Measurements from ENCODE around the gene TAF13. TPM values are rescaled to one million over a fixed set of nuclear protein-coding genes. Genes with fewer than 3 reads are reported as not detected.
"Not testable (repeated sequence)": the region's sequence is repeated elsewhere in the genome, so short reads cannot be mapped to it uniquely, and the experiment has no call there.

TAF13 gene
- total RNA-seq, 1 experiment from 2014 or later = 20.6 TPM

DNA sequence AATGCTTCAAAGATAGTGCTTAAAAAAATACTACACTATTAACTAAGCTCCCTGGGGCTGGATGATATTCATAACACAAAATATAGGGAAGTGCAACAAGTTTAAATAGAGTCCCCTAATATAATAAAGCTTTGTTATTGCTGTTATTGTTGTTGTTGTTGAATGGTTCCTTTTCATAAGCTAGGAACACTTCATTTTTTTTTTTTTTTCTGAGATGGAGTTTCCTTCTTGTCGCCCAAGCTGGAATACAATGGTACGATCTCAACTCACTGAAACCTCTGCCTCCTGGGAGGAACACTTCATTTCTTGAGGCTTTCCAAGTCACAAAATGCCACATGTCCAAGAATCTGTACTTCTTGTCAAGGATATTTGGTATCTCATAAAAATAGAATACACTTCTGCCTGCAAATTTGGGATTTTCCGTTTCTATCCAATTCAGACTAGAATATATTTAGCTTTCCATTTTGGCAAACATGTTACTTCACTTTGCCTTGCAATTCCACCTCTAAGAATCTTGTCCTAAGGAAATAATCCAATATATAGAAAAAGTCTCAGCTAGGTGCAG, 55.0 kb downstream of the TAF13 start:
- no peaks in the 10 kb centered on the region for H3K36me3 Mint-ChIP-seq (ENCODE audit: insufficient read depth, unreplicated experiment)
- no peak for DNase-seq
- no peaks in the 10 kb centered on the region for H3K4me1 Mint-ChIP-seq (ENCODE audit: low read depth, unreplicated experiment)
- H3K9me3 Mint-ChIP-seq (ENCODE audit: low read depth, unreplicated experiment) = peaks cover 5% of the 10 kb centered on the region
- BruUV-seq (replicated peaks) = no TSS peak
- no peak overlapping the region for H3K4me3 Mint-ChIP-seq (ENCODE audit: low read depth, unreplicated experiment)
- no peak overlapping the region for H3K27ac Mint-ChIP-seq (ENCODE audit: unreplicated experiment)
- no peak for TF ChIP-seq CTCF (IDR thresholded peaks at IDR 0.05; ENCODE audit: unreplicated experiment)
- intact Hi-C loops (cut with micrococcal nuclease; ENCODE audit: unreplicated experiment) = no loop called here
- H3K27me3 Mint-ChIP-seq (ENCODE audit: unreplicated experiment) = no peaks in the 10 kb centered on the region
- CTCF ChIA-PET = interaction anchor here (0.7 kb wide), 2 partner anchors 92 to 454 kb away, joined by 5 to 7 read pairs; no protein-coding TSS in a partner anchor

DNA sequence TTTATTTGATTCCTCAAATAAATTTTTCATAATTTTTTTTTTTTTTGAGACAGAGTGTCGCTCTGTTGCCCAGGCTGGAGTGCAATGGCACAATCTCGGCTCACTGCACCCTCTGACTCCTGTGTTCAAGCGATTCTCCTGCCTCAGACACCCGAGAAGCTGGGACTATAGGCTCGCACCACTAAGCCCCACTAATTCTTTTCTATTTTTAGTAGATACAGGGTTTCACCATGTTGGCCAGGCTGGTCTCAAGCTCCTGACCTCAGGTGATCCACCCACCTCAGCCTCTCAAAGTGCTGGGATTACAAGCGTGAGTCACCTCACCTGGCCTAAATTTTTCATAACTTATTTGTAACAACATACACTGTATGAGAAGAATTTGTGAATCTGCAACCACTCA, 58.1 kb downstream of the TAF13 start:
- H3K36me3 Mint-ChIP-seq (ENCODE audit: insufficient read depth, unreplicated experiment); DNase-seq; BruUV-seq (replicated peaks); intact Hi-C loops (cut with micrococcal nuclease; ENCODE audit: unreplicated experiment); H3K4me3 Mint-ChIP-seq (ENCODE audit: low read depth, unreplicated experiment); H3K27ac Mint-ChIP-seq (ENCODE audit: unreplicated experiment); H3K9me3 Mint-ChIP-seq (ENCODE audit: low read depth, unreplicated experiment); H3K4me1 Mint-ChIP-seq (ENCODE audit: low read depth, unreplicated experiment); CTCF ChIA-PET; H3K27me3 Mint-ChIP-seq (ENCODE audit: unreplicated experiment): not testable (repeated sequence)

DNA sequence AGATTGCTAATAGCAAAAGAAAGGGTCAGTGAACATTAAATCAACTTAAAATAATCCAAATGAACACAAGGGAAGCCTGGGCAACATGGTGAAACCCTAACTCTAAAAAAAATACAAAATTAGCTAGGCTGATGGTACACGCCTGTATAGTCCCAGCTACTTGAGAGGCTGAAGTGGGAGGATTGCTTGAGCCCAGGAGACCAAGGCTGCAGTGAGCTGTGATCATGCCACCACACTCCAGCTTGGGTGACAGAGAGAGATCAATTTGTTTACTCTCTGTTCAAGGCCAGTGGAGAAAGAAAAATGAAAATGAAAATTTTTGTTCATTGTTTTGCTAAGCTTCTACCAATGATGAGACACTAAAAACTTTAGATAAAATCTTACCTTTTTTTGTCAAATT, 58.7 kb downstream of the TAF13 start:
- Mint-ChIP-seq H3K27ac (ENCODE audit: unreplicated experiment) (no peak overlapping the region), H3K27me3 (ENCODE audit: unreplicated experiment) (no peaks in the 10 kb centered on the region), H3K4me1 (ENCODE audit: low read depth, unreplicated experiment) (no peaks in the 10 kb centered on the region), H3K4me3 (ENCODE audit: low read depth, unreplicated experiment) (no peak overlapping the region), H3K9me3 (ENCODE audit: low read depth, unreplicated experiment) (peaks cover 5% of the 10 kb centered on the region), H3K36me3 (ENCODE audit: insufficient read depth, unreplicated experiment) (no peaks in the 10 kb centered on the region)
- TF ChIP-seq CTCF (IDR thresholded peaks at IDR 0.05; ENCODE audit: unreplicated experiment) = no peak
- BruUV-seq (replicated peaks) = no TSS peak
- intact Hi-C loops (cut with micrococcal nuclease; ENCODE audit: unreplicated experiment) = no loop called here
- DNase-seq = no peak
- CTCF ChIA-PET = no interaction called here

Other genes with a start within 250 kb of the TAF13 start
- gene AKNAD1, start 218.9 kb downstream of the TAF13 start, total RNA-seq (2022) = not detected in 2 replicates
- 20.8 and 24.2 TPM in 2 replicates for gene GPSM2, start 199.0 kb downstream of the TAF13 start, total RNA-seq (2022)
- gene CLCC1, start 112.5 kb downstream of the TAF13 start, total RNA-seq (2022) = 29.5 and 30.4 TPM in 2 replicates
- gene WDR47, start 33.9 kb downstream of the TAF13 start, total RNA-seq (2022) = 6.3 and 6.8 TPM in 2 replicates
- gene TMEM167B, start 14.8 kb upstream of the TAF13 start, total RNA-seq (2022) = 13.6 and 14.5 TPM in 2 replicates
- 0.45 TPM in 1 of 2 replicates, not detected in the other for gene ELAPOR1, start 38.1 kb upstream of the TAF13 start, total RNA-seq (2022)
- 119 and 129 TPM in 2 replicates for gene SARS1, start 137.9 kb upstream of the TAF13 start, total RNA-seq (2022)
- 5.1 and 5.3 TPM in 2 replicates for gene CELSR2, start 173.5 kb upstream of the TAF13 start, total RNA-seq (2022)
- gene PSRC1, start 207.1 kb upstream of the TAF13 start, total RNA-seq (2022) = 17.1 and 21.3 TPM in 2 replicates
- gene MYBPHL, start 231.0 kb upstream of the TAF13 start, total RNA-seq (2022) = not detected in 2 replicates

Measured in Calu3 (cell line).